HCT116 (cell line): ENCODE results near the gene MGST3.
A peak's percentile ranks its signal among the peaks of the same experiment; 100 is the strongest.

Experiments used
- CBX3 ChIP-seq: IDR thresholded peaks from 2 replicates; pipeline ENCODE4 v1.6.1; 2012; ENCODE audit warnings: low read depth
- EZH2 ChIP-seq: fragments of 200-600 bp; sonication (generic); IDR thresholded peaks from 2 replicates; pipeline ENCODE4 v1.6.1; 2017; ENCODE audit warnings: antibody characterized with exemption, mixed run types
- POLR2A ChIP-seq: IDR thresholded peaks from 2 replicates; pipeline ENCODE4 v1.7.0; 2011; ENCODE audit warnings: borderline replicate concordance; ENCODE audit not compliant: insufficient read depth, insufficient read length; ENCODE audit errors: extremely low read depth
- SP1 ChIP-seq: IDR thresholded peaks from 2 replicates; pipeline ENCODE4 v1.6.1; 2012; ENCODE audit warnings: low read depth
- YY1 ChIP-seq: IDR thresholded peaks from 2 replicates; pipeline ENCODE4 v1.6.1; 2011; ENCODE audit warnings: low read length, low read depth, moderate library complexity, mild to moderate bottlenecking; ENCODE audit not compliant: insufficient replicate concordance; ENCODE audit errors: extremely low read depth
- TF ChIP-seq, protein P1 (sequence below), 3 experiments: fragments of 200-600 bp in 1 of 3; sonication (generic) in 1 of 3; IDR thresholded peaks in 2 of 3; conservative IDR thresholded peaks in 1 of 3; 2 replicates each; pipeline ENCODE4 v1.5.1; 2012 to 2017; ENCODE audit warnings: low read depth in 2 of 3, low read length in 2 of 3, antibody characterized with exemption in 1 of 3, borderline replicate concordance in 1 of 3, control low read depth in 1 of 3, mild to moderate bottlenecking in 1 of 3, mixed read lengths in 1 of 3, mixed run types in 1 of 3, moderate library complexity in 1 of 3; ENCODE audit not compliant: insufficient read depth in 1 of 3
- TF ChIP-seq, protein P2 (sequence below): IDR thresholded peaks from 2 replicates; pipeline ENCODE4 v1.6.1; 2012
- TF ChIP-seq, protein P3 (sequence below): IDR thresholded peaks from 2 replicates; pipeline ENCODE4 v1.6.1; 2011; ENCODE audit warnings: mild to moderate bottlenecking, low read length, moderate library complexity; ENCODE audit not compliant: insufficient replicate concordance; ENCODE audit errors: extremely low read depth

DNA sequence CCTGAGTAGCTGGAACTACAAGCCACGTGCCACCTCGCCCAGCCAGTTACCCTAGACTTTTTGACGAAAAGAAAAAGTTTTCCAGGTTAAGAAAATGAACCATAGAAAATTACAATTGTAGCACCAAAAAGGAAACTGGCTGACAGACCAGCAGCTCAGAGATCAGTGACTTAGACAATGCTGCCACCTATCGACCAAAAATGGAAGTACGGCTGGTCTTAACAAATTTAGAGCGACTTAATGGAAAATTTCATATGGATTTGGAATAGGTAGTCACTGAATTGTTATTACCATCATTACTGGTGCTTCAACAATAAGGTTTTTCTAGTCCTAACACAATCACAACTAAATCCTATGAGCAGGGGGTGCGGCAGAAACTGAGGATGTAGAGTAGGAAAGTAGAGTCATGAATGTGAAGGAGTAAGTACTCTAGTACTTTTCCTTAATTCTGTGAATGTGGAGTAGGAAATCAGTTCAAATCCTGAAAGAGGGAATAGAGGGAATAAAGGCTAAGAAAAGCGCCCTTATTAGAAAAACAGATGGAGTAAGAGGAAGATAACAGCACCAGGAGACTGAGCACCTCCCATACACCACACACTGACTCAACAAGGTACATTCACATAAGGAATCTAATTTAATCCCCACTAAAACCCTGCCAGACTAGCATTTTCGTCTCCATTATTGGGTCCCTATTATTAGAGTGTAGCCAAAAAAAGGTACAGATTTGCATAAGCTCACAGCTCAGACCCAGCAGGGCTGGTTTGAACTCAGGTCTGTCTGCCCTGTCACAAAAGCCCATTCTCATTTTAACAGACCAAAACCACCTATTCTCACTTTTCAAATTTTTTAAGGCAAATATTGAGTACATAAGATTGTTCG, 37.9 kb upstream of the MGST3 start:
- TF ChIP-seq, protein P1, sequence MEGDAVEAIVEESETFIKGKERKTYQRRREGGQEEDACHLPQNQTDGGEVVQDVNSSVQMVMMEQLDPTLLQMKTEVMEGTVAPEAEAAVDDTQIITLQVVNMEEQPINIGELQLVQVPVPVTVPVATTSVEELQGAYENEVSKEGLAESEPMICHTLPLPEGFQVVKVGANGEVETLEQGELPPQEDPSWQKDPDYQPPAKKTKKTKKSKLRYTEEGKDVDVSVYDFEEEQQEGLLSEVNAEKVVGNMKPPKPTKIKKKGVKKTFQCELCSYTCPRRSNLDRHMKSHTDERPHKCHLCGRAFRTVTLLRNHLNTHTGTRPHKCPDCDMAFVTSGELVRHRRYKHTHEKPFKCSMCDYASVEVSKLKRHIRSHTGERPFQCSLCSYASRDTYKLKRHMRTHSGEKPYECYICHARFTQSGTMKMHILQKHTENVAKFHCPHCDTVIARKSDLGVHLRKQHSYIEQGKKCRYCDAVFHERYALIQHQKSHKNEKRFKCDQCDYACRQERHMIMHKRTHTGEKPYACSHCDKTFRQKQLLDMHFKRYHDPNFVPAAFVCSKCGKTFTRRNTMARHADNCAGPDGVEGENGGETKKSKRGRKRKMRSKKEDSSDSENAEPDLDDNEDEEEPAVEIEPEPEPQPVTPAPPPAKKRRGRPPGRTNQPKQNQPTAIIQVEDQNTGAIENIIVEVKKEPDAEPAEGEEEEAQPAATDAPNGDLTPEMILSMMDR (IDR thresholded peaks at IDR 0.05 in 2 of 3, conservative IDR thresholded peaks at IDR 0.05 in 1 of 3; ENCODE audit: borderline replicate concordance in 1 of 3, insufficient read depth in 1 of 3, low read depth in 2 of 3, low read length in 2 of 3) = peak; percentile 76 to 94 (median 90)
- TF ChIP-seq, protein P2, sequence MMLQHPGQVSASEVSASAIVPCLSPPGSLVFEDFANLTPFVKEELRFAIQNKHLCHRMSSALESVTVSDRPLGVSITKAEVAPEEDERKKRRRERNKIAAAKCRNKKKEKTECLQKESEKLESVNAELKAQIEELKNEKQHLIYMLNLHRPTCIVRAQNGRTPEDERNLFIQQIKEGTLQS = no peak
- no peak for TF ChIP-seq POLR2A
- TF ChIP-seq, protein P3, sequence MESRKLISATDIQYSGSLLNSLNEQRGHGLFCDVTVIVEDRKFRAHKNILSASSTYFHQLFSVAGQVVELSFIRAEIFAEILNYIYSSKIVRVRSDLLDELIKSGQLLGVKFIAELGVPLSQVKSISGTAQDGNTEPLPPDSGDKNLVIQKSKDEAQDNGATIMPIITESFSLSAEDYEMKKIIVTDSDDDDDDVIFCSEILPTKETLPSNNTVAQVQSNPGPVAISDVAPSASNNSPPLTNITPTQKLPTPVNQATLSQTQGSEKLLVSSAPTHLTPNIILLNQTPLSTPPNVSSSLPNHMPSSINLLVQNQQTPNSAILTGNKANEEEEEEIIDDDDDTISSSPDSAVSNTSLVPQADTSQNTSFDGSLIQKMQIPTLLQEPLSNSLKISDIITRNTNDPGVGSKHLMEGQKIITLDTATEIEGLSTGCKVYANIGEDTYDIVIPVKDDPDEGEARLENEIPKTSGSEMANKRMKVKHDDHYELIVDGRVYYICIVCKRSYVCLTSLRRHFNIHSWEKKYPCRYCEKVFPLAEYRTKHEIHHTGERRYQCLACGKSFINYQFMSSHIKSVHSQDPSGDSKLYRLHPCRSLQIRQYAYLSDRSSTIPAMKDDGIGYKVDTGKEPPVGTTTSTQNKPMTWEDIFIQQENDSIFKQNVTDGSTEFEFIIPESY = no peak
- TF ChIP-seq CBX3 = no peak
- TF ChIP-seq SP1 = 0 out of 2 replicates have a peak, but pooled peaks have one; percentile 13
- TF ChIP-seq EZH2 = no peak
- no peak for TF ChIP-seq YY1
